Neural progenitor cell (in vitro differentiated cells): ENCODE results near the gene RIN2. TPM values are rescaled to one million over a fixed set of nuclear protein-coding genes. Genes with fewer than 3 reads are reported as not detected.

Source experiments
- DNase-seq: peaks from one replicate; pipeline ENCODE4 v3.0.0-alpha.2; 2016; ENCODE audit warnings: low spot score
- H2AFZ ChIP-seq: fragments of 200-600 bp; sonication (generic); replicated peaks from 2 replicates; pipeline ENCODE4 v1.6.1; 2016; ENCODE audit warnings: antibody characterized with exemption
- H3F3A ChIP-seq: fragments of 200-600 bp; sonication (generic); 2 replicates; pipeline ENCODE4 v1.6.1; 2016; ENCODE audit warnings: antibody characterized with exemption, low read depth
- H3K27ac ChIP-seq: fragments of 200-600 bp; sonication (generic); 2 replicates; pipeline ENCODE4 v1.5.1; 2016; ENCODE audit warnings: mild to moderate bottlenecking
- H3K27me3 ChIP-seq: fragments of 200-600 bp; sonication (generic); 2 replicates; pipeline ENCODE4 v1.6.1; 2016; ENCODE audit warnings: mild to moderate bottlenecking, moderate library complexity
- H3K36me3 ChIP-seq: fragments of 200-600 bp; sonication (generic); 2 replicates; pipeline ENCODE4 v1.5.1; 2016
- H3K4me1 ChIP-seq: fragments of 200-600 bp; sonication (generic); 2 replicates; pipeline ENCODE4 v1.6.1; 2016; ENCODE audit warnings: mixed run types
- H3K4me2 ChIP-seq: fragments of 200-600 bp; sonication (generic); 2 replicates; pipeline ENCODE4 v1.6.1; 2016
- H3K4me3 ChIP-seq: fragments of 200-600 bp; sonication (generic); 2 replicates; pipeline ENCODE4 v1.5.1; 2016
- H3K79me2 ChIP-seq: fragments of 200-600 bp; sonication (generic); 2 replicates; pipeline ENCODE4 v1.6.1; 2016; ENCODE audit warnings: low read depth
- H3K9ac ChIP-seq: fragments of 200-600 bp; sonication (generic); 2 replicates; pipeline ENCODE4 v1.6.1; 2016
- H3K9me3 ChIP-seq: fragments of 200-600 bp; sonication (generic); 2 replicates; pipeline ENCODE4 v1.5.1; 2016; ENCODE audit warnings: low read depth
- H4K20me1 ChIP-seq: fragments of 200-600 bp; sonication (generic); 2 replicates; pipeline ENCODE4 v1.6.1; 2016; ENCODE audit warnings: low read depth
- H3K27ac Mint-ChIP-seq: 3 replicates; pipeline ENCODE4 v1.8.0; 2021; ENCODE audit warnings: mixed read lengths
- H3K27me3 Mint-ChIP-seq: 2 replicates; pipeline ENCODE4 v1.8.0; 2022; ENCODE audit warnings: low read depth, mild to moderate bottlenecking, inconsistent platforms, moderate library complexity, mixed read lengths; ENCODE audit not compliant: insufficient read depth
- H3K36me3 Mint-ChIP-seq: 3 replicates; pipeline ENCODE4 v1.8.0; 2021; ENCODE audit warnings: mixed read lengths
- H3K4me1 Mint-ChIP-seq: 3 replicates; pipeline ENCODE4 v1.8.0; 2021; ENCODE audit warnings: mixed read lengths
- H3K4me3 Mint-ChIP-seq: 3 replicates; pipeline ENCODE4 v1.8.0; 2021; ENCODE audit warnings: mild to moderate bottlenecking, moderate library complexity, mixed read lengths
- H3K9me3 Mint-ChIP-seq: 3 replicates; pipeline ENCODE4 v1.8.0; 2020; ENCODE audit warnings: mixed read lengths
- CTCF ChIP-seq: fragments of 200-600 bp; sonication (generic); IDR thresholded peaks from 2 replicates; pipeline ENCODE4 v1.5.1; 2017; ENCODE audit warnings: antibody characterized with exemption, mild to moderate bottlenecking
- EZH2 ChIP-seq: fragments of 200-600 bp; sonication (generic); IDR thresholded peaks from 2 replicates; pipeline ENCODE4 v1.6.1; 2017; ENCODE audit warnings: antibody characterized with exemption, mild to moderate bottlenecking, moderate library complexity
- EZH2phosphoT487 ChIP-seq: fragments of 200-600 bp; sonication (generic); IDR thresholded peaks from 2 replicates; pipeline ENCODE4 v1.6.1; 2017; ENCODE audit warnings: antibody characterized with exemption
- total RNA-seq: library from RNA; depleted of rRNA; stranded (reverse); fragments of >200 nt; gene quantifications from 2 replicates; pipeline ENCODE4 v1.2.3, GENCODE V29; 2015; ENCODE audit warnings: low replicate concordance

Gene RIN2
- total RNA-seq, 1 donor from 2014 or later, result 7.2 TPM

GRCh38 chr20:19775353-19776253 lies 17.5 kb downstream of the RIN2 start:
- TF ChIP-seq EZH2 (no peak), EZH2phosphoT487 (no peak), CTCF (no peak)
- no peaks in the 10 kb centered on the region for H3K36me3 ChIP-seq

GRCh38 chr20:19777315-19777714 lies 19.3 kb downstream of the RIN2 start:
- TF ChIP-seq CTCF, result no peak
- no peak for TF ChIP-seq EZH2
- TF ChIP-seq EZH2phosphoT487, result no peak
- no peak overlapping the region for H3K4me3 Mint-ChIP-seq
- no peaks in the 10 kb centered on the region for H4K20me1 ChIP-seq

More at GRCh38 chr20:19775353-19776253, 17.5 kb downstream of the RIN2 start:
- Histone ChIP-seq H3K4me3 (no peak overlapping the region), H3K4me2 (no peak overlapping the region), H3K4me1 (peaks cover 21% of the 10 kb centered on the region), H3K27ac (no peak overlapping the region), H2AFZ (no peak overlapping the region), H4K20me1 (peaks cover 12% of the 10 kb centered on the region), H3F3A (no peaks in the 10 kb centered on the region), H3K9ac (no peak overlapping the region), H3K79me2 (no peaks in the 10 kb centered on the region), H3K9me3 (no peaks in the 10 kb centered on the region), H3K27me3 (no peaks in the 10 kb centered on the region)
- Mint-ChIP-seq H3K27ac (no peak overlapping the region), H3K4me3 (no peak overlapping the region), H3K4me1 (peaks cover 37% of the 10 kb centered on the region), H3K27me3 (peaks cover 10% of the 10 kb centered on the region), H3K9me3 (no peaks in the 10 kb centered on the region), H3K36me3 (peaks cover 2% of the 10 kb centered on the region)
- DNase-seq, result no peak

GRCh38 chr20:19777981-19778380 lies 19.9 kb downstream of the RIN2 start:
- no peaks in the 10 kb centered on the region for H3K9me3 ChIP-seq
- Mint-ChIP-seq H3K4me3 (no peak overlapping the region), H3K4me1 (peaks cover 26% of the 10 kb centered on the region), H3K9me3 (no peaks in the 10 kb centered on the region), H3K27me3 (peaks cover 2% of the 10 kb centered on the region), H3K36me3 (peaks cover 1% of the 10 kb centered on the region), H3K27ac (no peak overlapping the region)
- H3K4me1 ChIP-seq, result peaks cover 22% of the 10 kb centered on the region
- H3K4me3 ChIP-seq, result no peak overlapping the region
- DNase-seq, result no peak
- H3K27ac ChIP-seq, result no peak overlapping the region
- no peak overlapping the region for H3K4me2 ChIP-seq
- no peaks in the 10 kb centered on the region for H3F3A ChIP-seq
- no peak for TF ChIP-seq EZH2phosphoT487
- TF ChIP-seq EZH2, result no peak
- TF ChIP-seq CTCF, result no peak
- H3K36me3 ChIP-seq, result no peaks in the 10 kb centered on the region
- no peaks in the 10 kb centered on the region for H3K27me3 ChIP-seq
- no peaks in the 10 kb centered on the region for H3K79me2 ChIP-seq
- no peaks in the 10 kb centered on the region for H4K20me1 ChIP-seq
- H2AFZ ChIP-seq, result no peak overlapping the region
- no peak overlapping the region for H3K9ac ChIP-seq

More at GRCh38 chr20:19777315-19777714, 19.3 kb downstream of the RIN2 start:
- DNase-seq, result no peak
- Mint-ChIP-seq H3K36me3 (peaks cover 2% of the 10 kb centered on the region), H3K4me1 (peaks cover 26% of the 10 kb centered on the region), H3K9me3 (no peaks in the 10 kb centered on the region), H3K27ac (no peak overlapping the region), H3K27me3 (peaks cover 2% of the 10 kb centered on the region)
- H3K4me1 ChIP-seq, result peaks cover 22% of the 10 kb centered on the region
- H3K27me3 ChIP-seq, result no peaks in the 10 kb centered on the region
- H2AFZ ChIP-seq, result no peak overlapping the region
- no peaks in the 10 kb centered on the region for H3K79me2 ChIP-seq
- H3K4me3 ChIP-seq, result no peak overlapping the region
- no peak overlapping the region for H3K9ac ChIP-seq
- H3K4me2 ChIP-seq, result no peak overlapping the region
- H3K9me3 ChIP-seq, result no peaks in the 10 kb centered on the region
- H3K27ac ChIP-seq, result no peak overlapping the region
- H3F3A ChIP-seq, result no peaks in the 10 kb centered on the region
- no peaks in the 10 kb centered on the region for H3K36me3 ChIP-seq
